ENCODE data around the gene RNF217.
"Not testable (repeated sequence)": the region's sequence is repeated elsewhere in the genome, so short reads cannot be mapped to it uniquely, and the experiment has no call there.

RNF217 gene

DNA sequence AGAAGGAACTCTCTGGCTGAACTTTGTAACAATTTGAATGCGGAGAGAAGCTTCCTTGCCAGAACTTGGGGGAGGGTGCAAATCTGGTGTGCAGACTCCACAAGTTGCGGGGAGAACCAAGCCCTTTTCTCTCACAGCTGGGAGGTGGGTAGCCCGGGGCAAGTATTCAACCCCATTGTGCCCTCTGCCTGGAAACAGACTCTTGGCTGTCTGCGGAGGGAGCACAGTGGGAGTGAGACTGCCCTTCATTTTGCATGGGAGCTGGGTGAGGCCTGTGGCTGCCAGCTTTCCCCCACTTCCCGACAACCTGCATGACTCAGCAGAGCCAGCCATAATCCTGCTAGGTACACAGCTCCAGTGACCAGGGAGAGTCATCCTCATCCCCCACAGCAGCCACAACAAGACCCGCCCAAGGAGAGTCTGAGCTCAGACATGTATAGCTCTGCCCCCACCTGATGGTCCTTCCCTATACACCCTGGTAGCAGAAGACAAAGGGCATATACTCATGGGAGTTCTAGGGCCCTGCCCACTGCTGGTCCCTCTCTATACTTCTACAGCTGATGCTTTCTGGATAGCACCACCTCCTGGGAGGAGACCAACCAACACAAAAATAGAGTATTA is 161.9 kb downstream of the RNF217 start:
- Histone ChIP-seq H3K4me1 (ENCODE audit: low read depth, poor library complexity, severe bottlenecking) (no peaks in the 10 kb centered on the region), H4K20me1 (ENCODE audit: insufficient read depth) (no peaks in the 10 kb centered on the region), H3K27ac (no peak overlapping the region), H3K79me2 (ENCODE audit: insufficient read depth, low read depth) (no peaks in the 10 kb centered on the region), H3K27me3 (ENCODE audit: insufficient read depth, low read depth) (no peaks in the 10 kb centered on the region), H2AFZ (ENCODE audit: low read depth) (no peak overlapping the region), H3K4me3 (IDR thresholded peaks at IDR 0.05; ENCODE audit: insufficient read depth, low read depth, low read length) (no peak overlapping the region), H3K9ac (no peak overlapping the region), H3K36me3 (ENCODE audit: insufficient read depth) (no peaks in the 10 kb centered on the region), H3K4me2 (no peak overlapping the region)
- TF ChIP-seq, protein P1, sequence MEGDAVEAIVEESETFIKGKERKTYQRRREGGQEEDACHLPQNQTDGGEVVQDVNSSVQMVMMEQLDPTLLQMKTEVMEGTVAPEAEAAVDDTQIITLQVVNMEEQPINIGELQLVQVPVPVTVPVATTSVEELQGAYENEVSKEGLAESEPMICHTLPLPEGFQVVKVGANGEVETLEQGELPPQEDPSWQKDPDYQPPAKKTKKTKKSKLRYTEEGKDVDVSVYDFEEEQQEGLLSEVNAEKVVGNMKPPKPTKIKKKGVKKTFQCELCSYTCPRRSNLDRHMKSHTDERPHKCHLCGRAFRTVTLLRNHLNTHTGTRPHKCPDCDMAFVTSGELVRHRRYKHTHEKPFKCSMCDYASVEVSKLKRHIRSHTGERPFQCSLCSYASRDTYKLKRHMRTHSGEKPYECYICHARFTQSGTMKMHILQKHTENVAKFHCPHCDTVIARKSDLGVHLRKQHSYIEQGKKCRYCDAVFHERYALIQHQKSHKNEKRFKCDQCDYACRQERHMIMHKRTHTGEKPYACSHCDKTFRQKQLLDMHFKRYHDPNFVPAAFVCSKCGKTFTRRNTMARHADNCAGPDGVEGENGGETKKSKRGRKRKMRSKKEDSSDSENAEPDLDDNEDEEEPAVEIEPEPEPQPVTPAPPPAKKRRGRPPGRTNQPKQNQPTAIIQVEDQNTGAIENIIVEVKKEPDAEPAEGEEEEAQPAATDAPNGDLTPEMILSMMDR (conservative IDR thresholded peaks at IDR 0.05; ENCODE audit: low read depth, low read length) = no peak

DNA sequence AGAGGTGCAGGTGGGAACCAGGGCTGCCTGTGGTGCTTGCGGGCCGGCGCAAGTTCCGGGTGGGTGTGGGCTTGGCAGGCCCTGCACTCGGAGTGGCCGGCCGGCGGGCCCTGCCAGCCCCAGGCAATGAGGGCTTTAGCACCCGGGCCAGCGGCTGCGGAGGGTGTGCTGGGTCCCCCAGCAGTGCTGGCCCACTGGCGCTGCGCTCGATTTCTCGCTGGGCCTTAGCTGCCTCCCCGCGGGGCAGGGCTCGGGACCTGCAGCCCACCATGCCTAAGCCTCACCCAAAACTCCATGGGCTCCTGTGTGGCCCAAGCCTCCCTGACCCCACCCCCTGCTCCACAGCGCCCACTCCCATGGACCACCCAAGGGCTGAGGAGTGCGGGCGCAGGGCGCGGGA is 163.6 kb downstream of the RNF217 start:
- not testable (repeated sequence) for H2AFZ ChIP-seq (ENCODE audit: low read depth); H3K4me3 ChIP-seq (IDR thresholded peaks at IDR 0.05; ENCODE audit: insufficient read depth, low read depth, low read length); H3K9ac ChIP-seq

DNA sequence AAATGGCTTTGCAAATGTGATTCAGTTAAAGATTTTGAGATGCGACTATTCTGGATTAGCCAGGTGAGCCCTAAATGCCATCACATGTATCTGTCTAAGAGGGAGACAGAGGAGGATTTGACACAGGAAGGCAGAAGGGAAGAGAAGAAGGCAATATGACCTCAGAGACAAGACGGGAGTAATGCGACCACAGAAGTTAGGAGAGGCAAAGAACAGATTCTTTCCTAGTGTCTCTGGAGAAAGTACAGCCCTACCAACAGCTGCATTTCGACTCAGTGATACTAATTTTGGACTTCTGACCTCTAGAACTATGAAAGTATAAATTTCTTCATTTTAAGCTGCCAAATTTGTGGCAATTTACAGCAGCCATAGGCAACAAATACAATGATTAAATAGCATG is 167.1 kb downstream of the RNF217 start:
- TF ChIP-seq, protein P1 (conservative IDR thresholded peaks at IDR 0.05; ENCODE audit: low read depth, low read length) = no peak
- Histone ChIP-seq H3K36me3 (ENCODE audit: insufficient read depth) (no peaks in the 10 kb centered on the region), H3K27me3 (ENCODE audit: insufficient read depth, low read depth) (no peaks in the 10 kb centered on the region), H3K27ac (no peak overlapping the region), H3K79me2 (ENCODE audit: insufficient read depth, low read depth) (no peaks in the 10 kb centered on the region), H3K4me1 (ENCODE audit: low read depth, poor library complexity, severe bottlenecking) (no peaks in the 10 kb centered on the region), H2AFZ (ENCODE audit: low read depth) (no peak overlapping the region), H3K9ac (no peak overlapping the region), H3K4me3 (IDR thresholded peaks at IDR 0.05; ENCODE audit: insufficient read depth, low read depth, low read length) (no peak overlapping the region), H4K20me1 (ENCODE audit: insufficient read depth) (no peaks in the 10 kb centered on the region), H3K4me2 (no peak overlapping the region)

More for the DNA sequence above, 163.6 kb downstream of the RNF217 start:
- not testable (repeated sequence) for H3K79me2 ChIP-seq (ENCODE audit: insufficient read depth, low read depth); H3K27ac ChIP-seq; H4K20me1 ChIP-seq (ENCODE audit: insufficient read depth); H3K4me1 ChIP-seq (ENCODE audit: low read depth, poor library complexity, severe bottlenecking); H3K4me2 ChIP-seq; H3K27me3 ChIP-seq (ENCODE audit: insufficient read depth, low read depth); H3K36me3 ChIP-seq (ENCODE audit: insufficient read depth)

DNA sequence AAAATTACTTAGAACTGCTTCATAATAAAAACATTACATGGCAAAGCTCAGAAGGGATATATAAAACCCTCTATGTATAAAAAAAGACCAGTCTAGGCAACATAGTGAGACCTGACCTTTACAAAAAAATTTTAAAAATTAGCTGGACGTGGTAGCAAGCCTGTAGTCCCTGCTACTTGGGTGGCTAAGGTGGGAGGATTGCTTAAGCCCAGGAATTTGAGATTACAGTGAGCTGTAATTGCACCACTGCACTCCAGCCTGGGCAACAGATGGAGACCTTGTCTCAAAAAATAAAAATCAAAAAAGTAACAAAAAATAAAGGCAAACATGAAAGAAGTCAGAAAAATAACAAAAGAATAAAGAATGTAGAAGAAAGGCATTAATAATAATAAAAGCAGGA is 169.8 kb downstream of the RNF217 start:
- Histone ChIP-seq H3K27me3 (ENCODE audit: insufficient read depth, low read depth) (no peaks in the 10 kb centered on the region), H3K9ac (no peak overlapping the region), H3K27ac (no peak overlapping the region), H3K36me3 (ENCODE audit: insufficient read depth) (no peaks in the 10 kb centered on the region; the same call in 1 of the 2 replicates), H3K79me2 (ENCODE audit: insufficient read depth, low read depth) (no peaks in the 10 kb centered on the region), H3K4me1 (ENCODE audit: low read depth, poor library complexity, severe bottlenecking) (no peaks in the 10 kb centered on the region), H3K4me2 (no peak overlapping the region), H4K20me1 (ENCODE audit: insufficient read depth) (no peaks in the 10 kb centered on the region), H2AFZ (ENCODE audit: low read depth) (no peak overlapping the region), H3K4me3 (IDR thresholded peaks at IDR 0.05; ENCODE audit: insufficient read depth, low read depth, low read length) (no peak overlapping the region)
- TF ChIP-seq, protein P1 (conservative IDR thresholded peaks at IDR 0.05; ENCODE audit: low read depth, low read length) = no peak

DNA sequence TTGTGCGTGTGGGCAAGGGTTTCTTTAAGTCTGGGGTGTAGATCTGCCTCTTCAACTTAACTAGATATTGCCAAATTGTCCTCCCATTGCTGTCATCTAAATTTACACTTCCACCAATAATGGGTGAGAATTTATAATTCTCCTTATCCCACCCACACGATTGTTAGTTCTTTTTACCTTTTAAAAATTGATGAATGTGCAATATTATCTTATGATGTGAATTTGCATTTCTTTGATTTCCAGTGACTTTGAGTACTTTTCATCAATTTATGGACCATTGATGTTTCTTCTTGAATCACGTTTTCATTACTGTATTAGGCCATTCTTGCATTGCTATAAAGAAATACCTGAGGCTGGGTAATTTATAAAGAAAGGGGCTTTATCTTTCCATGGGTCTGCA is 174.1 kb downstream of the RNF217 start:
- no peak overlapping the region for H3K4me2 ChIP-seq
- H4K20me1 ChIP-seq (ENCODE audit: insufficient read depth) = no peaks in the 10 kb centered on the region
- H3K36me3 ChIP-seq (ENCODE audit: insufficient read depth) = no peaks in the 10 kb centered on the region; the same call in 1 of the 2 replicates
- H3K27me3 ChIP-seq (ENCODE audit: insufficient read depth, low read depth) = no peaks in the 10 kb centered on the region
- H3K27ac ChIP-seq = no peak overlapping the region
- no peaks in the 10 kb centered on the region for H3K79me2 ChIP-seq (ENCODE audit: insufficient read depth, low read depth)
- no peak overlapping the region for H3K9ac ChIP-seq
- no peaks in the 10 kb centered on the region for H3K4me1 ChIP-seq (ENCODE audit: low read depth, poor library complexity, severe bottlenecking)
- H2AFZ ChIP-seq (ENCODE audit: low read depth) = no peak overlapping the region
- TF ChIP-seq, protein P1 (conservative IDR thresholded peaks at IDR 0.05; ENCODE audit: low read depth, low read length) = no peak
- no peak overlapping the region for H3K4me3 ChIP-seq (IDR thresholded peaks at IDR 0.05; ENCODE audit: insufficient read depth, low read depth, low read length)

All from KMS-11 (cell line).